B cell (primary cell): ENCODE data around the gene MAPKAP1. TPM values are rescaled to one million over a fixed set of nuclear protein-coding genes. Genes with fewer than 3 reads are reported as not detected.
A peak's percentile ranks its signal among the peaks of the same experiment; 100 is the strongest.

Experiments
- ATAC-seq: fragments of 200-7000 bp; cut with Tn5 transposase; one replicate; pipeline ENCODE4 v1.10.0; 2021; ENCODE audit warnings: low read depth, mild to moderate bottlenecking, moderate number of reproducible peaks, moderate library complexity
- CTCF ChIA-PET: fragments of 350-600 bp; sonication (Branson Sonifier 250); formaldehyde crosslinking; loops from one replicate; lab custom pipeline; 2021; ENCODE audit warnings: antibody characterized with exemption, inconsistent platforms; lab: Charles Lee
- POLR2A ChIA-PET: fragments of 350-600 bp; sonication (Branson Sonifier 250); formaldehyde crosslinking; loops from one replicate; lab custom pipeline; 2021; ENCODE audit warnings: antibody characterized with exemption; lab: Charles Lee
- DNase-seq: peaks from one replicate; pipeline ENCODE4 v3.0.0; 2013
- H2AFZ ChIP-seq: 2 replicates; pipeline ENCODE4 v1.6.1; 2012; ENCODE audit warnings: mild to moderate bottlenecking, low read depth, low read length; ENCODE audit not compliant: insufficient read depth, poor library complexity, severe bottlenecking
- H3K27ac ChIP-seq, 2 donors: 1 replicate in 1 of 2; 2 replicates in 1 of 2; pipeline ENCODE4 v1.5.1; 2012 to 2013; ENCODE audit warnings: low read length in 2 of 2, mild to moderate bottlenecking in 2 of 2, moderate library complexity in 1 of 2
- H3K27me3 ChIP-seq, 4 experiments: fragments of 200-600 bp in 1 of 4; sonication (generic) in 1 of 4; replicated peaks in 1 of 4; 1 replicate in 2 of 4; 2 replicates in 2 of 4; pipeline versions ENCODE4 v1.6.1 to v1.7.0; 2013 to 2016; ENCODE audit warnings: low read length in 3 of 4, mild to moderate bottlenecking in 2 of 4, mixed read lengths in 1 of 4, moderate library complexity in 1 of 4; ENCODE audit not compliant: insufficient read depth in 4 of 4, control insufficient read depth in 3 of 4; ENCODE audit errors: control extremely low read depth in 1 of 4
- H3K36me3 ChIP-seq, 2 experiments: replicated peaks in 1 of 2; 1 replicate in 1 of 2; 2 replicates in 1 of 2; pipeline versions ENCODE4 v1.6.1 to v1.7.1; 2013; ENCODE audit warnings: low read length in 1 of 2; ENCODE audit not compliant: insufficient read depth in 2 of 2, control insufficient read depth in 1 of 2; ENCODE audit errors: control extremely low read depth in 1 of 2, extremely low read depth in 1 of 2
- H3K4me1 ChIP-seq, 2 donors: fragments of 200-600 bp in 1 of 2; sonication (generic) in 1 of 2; 1 replicate in 1 of 2; 2 replicates in 1 of 2; pipeline versions ENCODE4 v1.5.1 to v1.6.1; 2013 to 2017; ENCODE audit warnings: low read length in 2 of 2; ENCODE audit not compliant: control insufficient read depth in 2 of 2, insufficient read depth in 2 of 2
- H3K4me2 ChIP-seq: replicated peaks from 2 replicates; pipeline ENCODE3; 2012; ENCODE audit warnings: mild to moderate bottlenecking, low read depth, low read length; ENCODE audit not compliant: poor library complexity, severe bottlenecking
- H3K4me3 ChIP-seq, 5 experiments: fragments of 200-600 bp in 1 of 5; sonication (generic) in 1 of 5; 1 replicate in 3 of 5; 2 replicates in 2 of 5; pipeline versions ENCODE4 v1.5.1 to v1.7.0; 2011 to 2016; ENCODE audit warnings: low read length in 4 of 5, mild to moderate bottlenecking in 4 of 5, low read depth in 2 of 5, control low read depth in 1 of 5, moderate library complexity in 1 of 5; ENCODE audit not compliant: insufficient read depth in 1 of 5; ENCODE audit errors: control extremely low read depth in 1 of 5, extremely low read depth in 1 of 5
- H3K79me2 ChIP-seq: fragments of 200-600 bp; sonication (generic); one replicate; pipeline ENCODE4 v1.6.0; 2016; ENCODE audit warnings: low read length; ENCODE audit not compliant: control insufficient read depth, insufficient read depth
- H3K9ac ChIP-seq: fragments of 200-600 bp; sonication (generic); 2 replicates; pipeline ENCODE4 v1.6.1; 2017; ENCODE audit warnings: mild to moderate bottlenecking, low read length, moderate library complexity
- H3K9me3 ChIP-seq, 3 donors: one replicate each; pipeline versions ENCODE4 v1.6.1 to v1.7.1; 2013; ENCODE audit warnings: low read length in 2 of 3; ENCODE audit not compliant: control insufficient read depth in 2 of 3, insufficient read depth in 1 of 3; ENCODE audit errors: control extremely low read depth in 1 of 3
- H4K20me1 ChIP-seq: 2 replicates; pipeline ENCODE4 v1.6.0; 2012; ENCODE audit warnings: mild to moderate bottlenecking, low read length; ENCODE audit not compliant: insufficient read depth, control insufficient read depth, poor library complexity, severe bottlenecking
- H3K27ac Mint-ChIP-seq: one replicate; pipeline ENCODE4 v1.8.0; 2021; ENCODE audit warnings: mixed read lengths
- H3K27me3 Mint-ChIP-seq: one replicate; pipeline ENCODE4 v1.8.0; 2021; ENCODE audit warnings: mixed read lengths
- H3K4me1 Mint-ChIP-seq: one replicate; pipeline ENCODE4 v1.8.0; 2021; ENCODE audit warnings: mixed read lengths
- H3K4me3 Mint-ChIP-seq: one replicate; pipeline ENCODE4 v1.8.0; 2021; ENCODE audit warnings: mixed read lengths
- H3K9me3 Mint-ChIP-seq: one replicate; pipeline ENCODE4 v1.8.0; 2022; ENCODE audit warnings: mixed read lengths; ENCODE audit not compliant: insufficient read depth
- EZH2 ChIP-seq: IDR thresholded peaks from 2 replicates; pipeline ENCODE4 v1.6.1; 2012; ENCODE audit warnings: borderline replicate concordance, low read depth, mild to moderate bottlenecking, moderate library complexity, low read length; ENCODE audit not compliant: insufficient read depth, poor library complexity, severe bottlenecking
- WGBS: methylation state at CpG from one replicate; pipeline ENCODE4 v1.1.5; 2013; ENCODE audit warnings: missing lambda C conversion rate; ENCODE audit not compliant: insufficient coverage; 5-methylcytosine and 5-hydroxymethylcytosine counted together
- intact Hi-C: fragments of 100-400 bp; cut with micrococcal nuclease; formaldehyde crosslinking; loops from one replicate; pipeline ENCODE4 v1.10.0; 2022
- polyA plus RNA-seq: library from polyadenylated mRNA; depleted of rRNA; stranded (reverse); fragments of >200 nt; gene quantifications from 2 replicates; pipeline ENCODE4 v1.2.3, GENCODE V29; 2012
- total RNA-seq, 2 donors: library from RNA; stranded (reverse); fragments of 120-200 nt in 1 of 2; gene quantifications; 1 replicate in 1 of 2; 2 replicates in 1 of 2; pipeline versions ENCODE4 v1.2.3 to v1.2.4, GENCODE V29; 2013 to 2022
- TF ChIP-seq, protein P1 (sequence below): fragments of 200-600 bp; IDR thresholded peaks from one replicate; pipeline ENCODE4 v1.8.0; 2022; ENCODE audit warnings: antibody characterized with exemption, mild to moderate bottlenecking

Gene MAPKAP1
- total and polyA plus RNA-seq, 2 donors (not counting 1 experiment from before 2014, with no cell fraction given): 51.6 to 62.4 TPM

- Histone ChIP-seq H3K9ac (no peak overlapping the region), H3K9me3 (peaks cover 0 to 15% (median 0%) of the 10 kb centered on the region in 3 donors), H3K4me1 (peaks cover 10 to 19% of the 10 kb centered on the region in 2 donors), H3K27me3 (peaks cover 0 to 31% (median 9%) of the 10 kb centered on the region in 4 experiments), H2AFZ (no peak overlapping the region), H3K27ac (no peak overlapping the region), H3K36me3 (no peaks in the 10 kb centered on the region), H3K4me2 (no peak overlapping the region), H3K79me2 (no peaks in the 10 kb centered on the region), H3K4me3 (no peak overlapping the region), H4K20me1 (no peaks in the 10 kb centered on the region)
- Mint-ChIP-seq H3K9me3 (no peaks in the 10 kb centered on the region), H3K27me3 (peaks cover 22% of the 10 kb centered on the region), H3K4me3 (no peak overlapping the region), H3K27ac (no peak overlapping the region), H3K4me1 (peaks cover 16% of the 10 kb centered on the region)
- ATAC-seq (no peak), DNase-seq (no peak)
- ChIA-PET CTCF (interaction anchor here (0.8 to 1.4 kb wide), 2 partner anchors 147 to 1080 kb away, joined by 3 to 6 read pairs; no protein-coding TSS in a partner anchor), POLR2A (no interaction called here)
- 78% methylated on average over 13 of the region's 14 CpGs for WGBS
- intact Hi-C loops: no loop called here
- no peak for TF ChIP-seq EZH2
- TF ChIP-seq, protein P1, sequence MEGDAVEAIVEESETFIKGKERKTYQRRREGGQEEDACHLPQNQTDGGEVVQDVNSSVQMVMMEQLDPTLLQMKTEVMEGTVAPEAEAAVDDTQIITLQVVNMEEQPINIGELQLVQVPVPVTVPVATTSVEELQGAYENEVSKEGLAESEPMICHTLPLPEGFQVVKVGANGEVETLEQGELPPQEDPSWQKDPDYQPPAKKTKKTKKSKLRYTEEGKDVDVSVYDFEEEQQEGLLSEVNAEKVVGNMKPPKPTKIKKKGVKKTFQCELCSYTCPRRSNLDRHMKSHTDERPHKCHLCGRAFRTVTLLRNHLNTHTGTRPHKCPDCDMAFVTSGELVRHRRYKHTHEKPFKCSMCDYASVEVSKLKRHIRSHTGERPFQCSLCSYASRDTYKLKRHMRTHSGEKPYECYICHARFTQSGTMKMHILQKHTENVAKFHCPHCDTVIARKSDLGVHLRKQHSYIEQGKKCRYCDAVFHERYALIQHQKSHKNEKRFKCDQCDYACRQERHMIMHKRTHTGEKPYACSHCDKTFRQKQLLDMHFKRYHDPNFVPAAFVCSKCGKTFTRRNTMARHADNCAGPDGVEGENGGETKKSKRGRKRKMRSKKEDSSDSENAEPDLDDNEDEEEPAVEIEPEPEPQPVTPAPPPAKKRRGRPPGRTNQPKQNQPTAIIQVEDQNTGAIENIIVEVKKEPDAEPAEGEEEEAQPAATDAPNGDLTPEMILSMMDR: no peak
Measured at GRCh38 chr9:125411171-125411756, 295.7 kb downstream of the MAPKAP1 start.

DNA sequence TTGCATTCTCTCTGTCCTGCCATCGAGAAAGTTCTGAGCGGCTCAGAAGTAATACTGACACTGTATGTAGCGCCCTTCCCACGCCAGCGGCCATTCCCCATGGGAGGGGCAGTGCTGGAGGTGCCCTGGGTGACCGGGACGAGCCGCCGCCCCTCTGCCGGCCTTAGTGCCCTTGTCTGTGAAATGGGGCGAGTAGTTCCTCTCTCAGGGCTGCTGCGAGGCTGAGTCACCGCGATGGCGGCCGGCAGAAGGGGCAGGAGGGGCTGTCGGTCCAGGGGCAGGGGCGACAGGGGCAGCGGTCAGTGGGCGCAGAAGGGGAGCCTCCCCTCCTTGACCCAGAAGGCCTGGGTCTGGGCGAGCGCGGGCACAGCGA lies 296.5 kb downstream of the MAPKAP1 start:
- intact Hi-C loops: no loop called here
- Mint-ChIP-seq H3K4me1 (peaks cover 16% of the 10 kb centered on the region), H3K27ac (no peak overlapping the region), H3K9me3 (no peaks in the 10 kb centered on the region), H3K27me3 (peaks cover 23% of the 10 kb centered on the region), H3K4me3 (peak overlapping the region; percentile 56)
- ChIA-PET POLR2A (no interaction called here), CTCF (no interaction called here)
- Histone ChIP-seq H3K9ac (no peak overlapping the region), H3K4me2 (no peak overlapping the region), H3K36me3 (no peaks in the 10 kb centered on the region), H3K9me3 (peaks cover 0 to 15% (median 0%) of the 10 kb centered on the region in 3 donors), H2AFZ (no peak overlapping the region), H3K4me3 (no peak overlapping the region), H3K27me3 (peaks cover 0 to 33% (median 9%) of the 10 kb centered on the region in 4 experiments), H3K27ac (no peak overlapping the region), H4K20me1 (no peaks in the 10 kb centered on the region), H3K4me1 (peaks cover 10 to 19% of the 10 kb centered on the region in 2 donors), H3K79me2 (no peaks in the 10 kb centered on the region)
- ATAC-seq: no peak
- 97% methylated on average over 24 of the region's 24 CpGs for whole genome bisulfite sequencing
- no peak for TF ChIP-seq EZH2
- TF ChIP-seq, protein P1: no peak
- DNase-seq: no peak
